SK-N-SH treated with all-trans-retinoic acid at 6 μM for 48 hours (cell line): ENCODE data around the gene OR7G1.

Experiments
- CSDC2 ChIP-seq: fragments of 250-450 bp; sonication (Bioruptor Pico); IDR thresholded peaks from 2 replicates; pipeline ENCODE4 v1.5.0; 2020; ENCODE audit warnings: mild to moderate bottlenecking, moderate library complexity
- ESRRG ChIP-seq: fragments of 250-450 bp; sonication (Bioruptor Pico); IDR thresholded peaks from 2 replicates; pipeline ENCODE4 v1.6.1; 2021; ENCODE audit warnings: mild to moderate bottlenecking
- GLIS3 ChIP-seq: fragments of 250-450 bp; sonication (Bioruptor Pico); IDR thresholded peaks from 2 replicates; pipeline ENCODE4 v1.5.0; 2020; ENCODE audit warnings: mild to moderate bottlenecking, moderate library complexity
- OSR1 ChIP-seq: fragments of 250-450 bp; sonication (Bioruptor Pico); IDR thresholded peaks from 2 replicates; pipeline ENCODE4 v1.8.0; 2022; ENCODE audit warnings: moderate library complexity, mild to moderate bottlenecking, inconsistent platforms
- RARB ChIP-seq: fragments of 250-450 bp; sonication (Bioruptor Pico); IDR thresholded peaks from 2 replicates; pipeline ENCODE4 v1.8.0; 2021; ENCODE audit warnings: mild to moderate bottlenecking, moderate library complexity
- ZNF8 ChIP-seq: fragments of 450-650 bp; formaldehyde crosslinking; IDR thresholded peaks from 2 replicates; pipeline ENCODE4 v1.5.0; 2020; ENCODE audit warnings: mild to moderate bottlenecking, moderate library complexity
- TF ChIP-seq, protein P1 (sequence below): fragments of 250-450 bp; sonication (Bioruptor Pico); IDR thresholded peaks from 2 replicates; pipeline ENCODE4 v1.8.0; 2021; ENCODE audit warnings: low read depth, mild to moderate bottlenecking, moderate library complexity, borderline replicate concordance

DNA sequence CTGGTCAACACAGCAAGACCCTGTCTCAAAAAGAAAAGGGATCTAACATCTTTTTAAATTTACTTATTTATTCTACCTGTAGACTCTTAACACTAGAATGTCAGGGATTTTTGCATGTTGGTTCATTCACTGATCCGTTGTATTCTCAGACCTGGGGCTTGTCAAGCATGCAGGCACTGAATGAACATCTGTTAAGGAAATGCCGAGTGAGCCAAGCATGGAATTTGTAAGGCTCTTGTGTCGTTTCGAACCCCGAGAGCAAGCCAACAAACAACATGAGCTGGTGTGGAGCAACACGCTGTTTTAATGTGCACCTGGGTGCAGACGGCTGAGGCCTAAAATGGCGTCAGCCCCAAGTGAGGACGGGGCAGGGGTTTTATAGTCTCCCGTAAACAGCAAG is 38.7 kb downstream of the OR7G1 start:
- no peak for TF ChIP-seq ESRRG (CRISPR knock-in tag)
- no peak for TF ChIP-seq OSR1 (CRISPR knock-in tag)
- no peak for TF ChIP-seq CSDC2 (CRISPR knock-in tag)
- TF ChIP-seq, protein P1, sequence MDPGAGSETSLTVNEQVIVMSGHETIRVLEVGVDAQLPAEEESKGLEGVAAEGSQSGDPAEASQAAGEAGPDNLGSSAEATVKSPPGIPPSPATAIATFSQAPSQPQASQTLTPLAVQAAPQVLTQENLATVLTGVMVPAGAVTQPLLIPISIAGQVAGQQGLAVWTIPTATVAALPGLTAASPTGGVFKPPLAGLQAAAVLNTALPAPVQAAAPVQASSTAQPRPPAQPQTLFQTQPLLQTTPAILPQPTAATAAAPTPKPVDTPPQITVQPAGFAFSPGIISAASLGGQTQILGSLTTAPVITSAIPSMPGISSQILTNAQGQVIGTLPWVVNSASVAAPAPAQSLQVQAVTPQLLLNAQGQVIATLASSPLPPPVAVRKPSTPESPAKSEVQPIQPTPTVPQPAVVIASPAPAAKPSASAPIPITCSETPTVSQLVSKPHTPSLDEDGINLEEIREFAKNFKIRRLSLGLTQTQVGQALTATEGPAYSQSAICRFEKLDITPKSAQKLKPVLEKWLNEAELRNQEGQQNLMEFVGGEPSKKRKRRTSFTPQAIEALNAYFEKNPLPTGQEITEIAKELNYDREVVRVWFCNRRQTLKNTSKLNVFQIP: no peak
- no peak for TF ChIP-seq RARB (CRISPR knock-in tag)
- no peak for TF ChIP-seq ZNF8
- TF ChIP-seq GLIS3 (CRISPR knock-in tag): no peak
